Measurements from ENCODE around the gene ASPN. TPM values are rescaled to one million over a fixed set of nuclear protein-coding genes. Genes with fewer than 3 reads are reported as not detected.

Gene ASPN
- total and polyA plus RNA-seq, 2 donors (not counting 3 experiments of a cell fraction or from before 2014, with no cell fraction given), result not detected

DNA sequence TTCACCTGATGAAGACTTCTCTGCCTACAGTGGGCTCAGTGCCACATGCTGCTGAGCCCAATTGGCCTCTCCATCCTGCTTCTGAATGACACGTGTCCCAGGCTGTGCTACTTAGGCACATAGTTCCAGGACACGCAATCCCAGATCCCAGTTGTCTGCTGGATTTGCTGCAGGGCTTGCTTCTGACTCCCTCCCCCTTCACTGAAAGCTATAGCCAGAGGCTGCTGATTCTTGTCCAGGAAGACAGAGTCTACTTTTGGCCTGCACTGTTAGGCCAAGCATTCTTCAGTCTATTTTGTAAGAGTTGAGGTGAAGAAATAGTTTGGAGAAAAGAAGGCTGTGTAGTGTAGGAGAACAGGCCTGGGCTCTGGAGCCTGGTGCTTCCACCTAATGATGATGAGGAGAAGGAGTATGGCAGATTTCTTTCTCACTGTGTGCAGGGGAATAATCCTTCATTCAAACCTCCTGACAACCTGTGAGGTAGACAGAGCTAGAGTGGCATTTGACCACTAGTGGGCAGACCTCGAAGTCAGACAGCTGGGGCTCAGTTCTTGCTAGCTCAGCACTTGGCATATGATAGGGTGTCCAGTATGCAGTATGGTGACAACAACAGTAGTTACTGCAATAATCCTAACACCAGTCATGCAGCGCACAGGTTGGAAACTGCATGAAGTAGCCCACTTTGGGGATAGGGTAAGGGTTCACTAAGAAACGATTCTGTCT lies 19.5 kb upstream of the ASPN start:
- DNase-seq (ENCODE audit: low read depth, low spot score) (peak; percentile 45), FAIRE-seq (peak; percentile 82)
- Histone ChIP-seq H3K79me2 (ENCODE audit: control insufficient read depth, insufficient read depth, low read length) (no peaks in the 10 kb centered on the region), H3K4me3 (replicated peaks in 1 of 3; ENCODE audit: insufficient read depth in 1 of 3, low read depth in 1 of 3, low read length in 3 of 3) (no peak overlapping the region), H3K36me3 (ENCODE audit: control insufficient read depth in 2 of 2, extremely low read depth in 1 of 2, insufficient read depth in 2 of 2, low read length in 2 of 2) (no peaks in the 10 kb centered on the region), H3K9me3 (replicated peaks; ENCODE audit: control insufficient read depth, insufficient read depth, low read length) (no peaks in the 10 kb centered on the region), H3K27ac (ENCODE audit: insufficient read depth, low read depth, low read length) (no peak overlapping the region), H3K4me2 (ENCODE audit: insufficient read depth, low read length) (no peak overlapping the region), H4K20me1 (replicated peaks; ENCODE audit: control insufficient read depth, extremely low read depth, insufficient read depth, low read length) (no peaks in the 10 kb centered on the region), H3K9ac (replicated peaks; ENCODE audit: extremely low read depth, insufficient read depth, low read length) (no peak overlapping the region), H3K4me1 (ENCODE audit: control insufficient read depth, extremely low read depth, insufficient read depth, low read length) (no peaks in the 10 kb centered on the region), H2AFZ (ENCODE audit: low read depth, low read length) (no peak overlapping the region), H3K27me3 (ENCODE audit: control insufficient read depth in 2 of 2, insufficient read depth in 2 of 2, low read length in 2 of 2) (no peaks in the 10 kb centered on the region), H3K9me1 (replicated peaks; ENCODE audit: control insufficient read depth, extremely low read depth, insufficient read depth, low read length) (no peaks in the 10 kb centered on the region)
- ChIA-PET CTCF (interaction anchor here (0.6 to 2.2 kb wide), 15 partner anchors 9 to 289 kb away, joined by 3 to 14 read pairs (median 3); partner anchors contain the start of gene ECM2), POLR2A (interaction anchor here (0.6 kb wide), 1 partner anchor 22 kb away, joined by 7 read pairs; no protein-coding TSS in a partner anchor)
- TF ChIP-seq, protein P1, sequence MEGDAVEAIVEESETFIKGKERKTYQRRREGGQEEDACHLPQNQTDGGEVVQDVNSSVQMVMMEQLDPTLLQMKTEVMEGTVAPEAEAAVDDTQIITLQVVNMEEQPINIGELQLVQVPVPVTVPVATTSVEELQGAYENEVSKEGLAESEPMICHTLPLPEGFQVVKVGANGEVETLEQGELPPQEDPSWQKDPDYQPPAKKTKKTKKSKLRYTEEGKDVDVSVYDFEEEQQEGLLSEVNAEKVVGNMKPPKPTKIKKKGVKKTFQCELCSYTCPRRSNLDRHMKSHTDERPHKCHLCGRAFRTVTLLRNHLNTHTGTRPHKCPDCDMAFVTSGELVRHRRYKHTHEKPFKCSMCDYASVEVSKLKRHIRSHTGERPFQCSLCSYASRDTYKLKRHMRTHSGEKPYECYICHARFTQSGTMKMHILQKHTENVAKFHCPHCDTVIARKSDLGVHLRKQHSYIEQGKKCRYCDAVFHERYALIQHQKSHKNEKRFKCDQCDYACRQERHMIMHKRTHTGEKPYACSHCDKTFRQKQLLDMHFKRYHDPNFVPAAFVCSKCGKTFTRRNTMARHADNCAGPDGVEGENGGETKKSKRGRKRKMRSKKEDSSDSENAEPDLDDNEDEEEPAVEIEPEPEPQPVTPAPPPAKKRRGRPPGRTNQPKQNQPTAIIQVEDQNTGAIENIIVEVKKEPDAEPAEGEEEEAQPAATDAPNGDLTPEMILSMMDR (IDR thresholded peaks at IDR 0.05; ENCODE audit: extremely low read depth in 1 of 2, insufficient read depth in 1 of 2, low read depth in 1 of 2, low read length in 2 of 2), result peak; percentile 64 to 69
- TF ChIP-seq, protein P2, sequence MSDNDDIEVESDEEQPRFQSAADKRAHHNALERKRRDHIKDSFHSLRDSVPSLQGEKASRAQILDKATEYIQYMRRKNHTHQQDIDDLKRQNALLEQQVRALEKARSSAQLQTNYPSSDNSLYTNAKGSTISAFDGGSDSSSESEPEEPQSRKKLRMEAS (IDR thresholded peaks at IDR 0.05; ENCODE audit: insufficient read depth, insufficient read length), result no peak
- dilution Hi-C loops (cut with MboI; ENCODE audit: extremely low pct_ligation_motif_present, low sequenced_read_pairs), result no loop called here
- intact Hi-C loops (cut with micrococcal nuclease), result loop anchor here (1.0 kb wide), 2 partner anchors 132 to 204 kb away; no protein-coding TSS in a partner anchor
- BruUV-seq (replicated peaks), result no TSS peak

DNA sequence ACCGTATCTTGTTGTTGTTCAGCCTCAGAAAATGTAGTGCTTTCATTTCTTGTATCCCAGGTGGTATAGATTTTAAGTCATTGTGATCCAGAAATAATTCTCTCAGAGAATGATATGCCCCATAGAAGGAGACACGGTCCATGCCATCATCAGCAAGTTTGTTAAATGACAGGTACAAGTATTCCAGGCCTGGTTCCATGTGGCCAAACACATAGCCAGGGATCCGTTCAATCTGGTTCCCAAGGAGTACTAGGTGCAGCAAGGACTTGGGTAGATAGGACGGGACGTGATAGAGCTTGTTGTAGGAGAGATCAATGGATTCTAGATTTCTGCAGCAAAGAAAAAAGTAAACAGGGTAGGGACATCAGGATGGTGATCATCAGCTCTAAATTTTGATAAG lies 18.4 kb upstream of the ASPN start:
- Histone ChIP-seq H3K9me3 (replicated peaks; ENCODE audit: control insufficient read depth, insufficient read depth, low read length) (no peaks in the 10 kb centered on the region), H3K79me2 (ENCODE audit: control insufficient read depth, insufficient read depth, low read length) (no peaks in the 10 kb centered on the region), H3K9ac (replicated peaks; ENCODE audit: extremely low read depth, insufficient read depth, low read length) (no peak overlapping the region), H3K36me3 (ENCODE audit: control insufficient read depth in 2 of 2, extremely low read depth in 1 of 2, insufficient read depth in 2 of 2, low read length in 2 of 2) (no peaks in the 10 kb centered on the region), H3K27me3 (ENCODE audit: control insufficient read depth in 2 of 2, insufficient read depth in 2 of 2, low read length in 2 of 2) (no peaks in the 10 kb centered on the region), H3K9me1 (replicated peaks; ENCODE audit: control insufficient read depth, extremely low read depth, insufficient read depth, low read length) (no peaks in the 10 kb centered on the region), H4K20me1 (replicated peaks; ENCODE audit: control insufficient read depth, extremely low read depth, insufficient read depth, low read length) (no peaks in the 10 kb centered on the region), H3K4me1 (ENCODE audit: control insufficient read depth, extremely low read depth, insufficient read depth, low read length) (no peaks in the 10 kb centered on the region), H3K27ac (ENCODE audit: insufficient read depth, low read depth, low read length) (no peak overlapping the region), H2AFZ (ENCODE audit: low read depth, low read length) (no peak overlapping the region), H3K4me3 (replicated peaks in 1 of 3; ENCODE audit: insufficient read depth in 1 of 3, low read depth in 1 of 3, low read length in 3 of 3) (no peak overlapping the region), H3K4me2 (ENCODE audit: insufficient read depth, low read length) (no peak overlapping the region)
- ChIA-PET POLR2A (no interaction called here), CTCF (interaction anchor here (1.0 to 2.1 kb wide), 2 partner anchors 14 to 290 kb away, joined by 3 to 14 read pairs; no protein-coding TSS in a partner anchor)
- DNase-seq (ENCODE audit: low read depth, low spot score) (no peak), FAIRE-seq (no peak)
- TF ChIP-seq, protein P2 (IDR thresholded peaks at IDR 0.05; ENCODE audit: insufficient read depth, insufficient read length), result no peak
- TF ChIP-seq JUN (IDR thresholded peaks at IDR 0.05; ENCODE audit: borderline replicate concordance, insufficient read depth, insufficient read length, low read depth), result no peak
- TF ChIP-seq, protein P1 (IDR thresholded peaks at IDR 0.05; ENCODE audit: extremely low read depth in 1 of 2, insufficient read depth in 1 of 2, low read depth in 1 of 2, low read length in 2 of 2), result no peak
- TF ChIP-seq MYC (IDR thresholded peaks at IDR 0.05; ENCODE audit: low read depth, low read length), result no peak
- TF ChIP-seq POLR2AphosphoS5 (IDR thresholded peaks at IDR 0.05; ENCODE audit: insufficient read depth, low read depth, low read length), result no peak
- no peak for TF ChIP-seq POLR2A (IDR thresholded peaks at IDR 0.05; ENCODE audit: low read depth, low read length)
- TF ChIP-seq GATA2 (IDR thresholded peaks at IDR 0.05; ENCODE audit: insufficient read depth, insufficient read length, low read depth, low read length), result no peak
- intact Hi-C loops (cut with micrococcal nuclease), result no loop called here
- no TSS peak for BruUV-seq (replicated peaks)
- dilution Hi-C loops (cut with MboI; ENCODE audit: extremely low pct_ligation_motif_present, low sequenced_read_pairs), result no loop called here

Measured in endothelial cell of umbilical vein (primary cell).